ENCODE data around the gene SIL1. TPM values are rescaled to one million over a fixed set of nuclear protein-coding genes. Genes with fewer than 3 reads are reported as not detected.
"Not testable (repeated sequence)": the region's sequence is repeated elsewhere in the genome, so short reads cannot be mapped to it uniquely, and the experiment has no call there.

Gene SIL1
- total RNA-seq, 2 donors from 2014 or later, result 32.5 to 37.3 TPM

DNA sequence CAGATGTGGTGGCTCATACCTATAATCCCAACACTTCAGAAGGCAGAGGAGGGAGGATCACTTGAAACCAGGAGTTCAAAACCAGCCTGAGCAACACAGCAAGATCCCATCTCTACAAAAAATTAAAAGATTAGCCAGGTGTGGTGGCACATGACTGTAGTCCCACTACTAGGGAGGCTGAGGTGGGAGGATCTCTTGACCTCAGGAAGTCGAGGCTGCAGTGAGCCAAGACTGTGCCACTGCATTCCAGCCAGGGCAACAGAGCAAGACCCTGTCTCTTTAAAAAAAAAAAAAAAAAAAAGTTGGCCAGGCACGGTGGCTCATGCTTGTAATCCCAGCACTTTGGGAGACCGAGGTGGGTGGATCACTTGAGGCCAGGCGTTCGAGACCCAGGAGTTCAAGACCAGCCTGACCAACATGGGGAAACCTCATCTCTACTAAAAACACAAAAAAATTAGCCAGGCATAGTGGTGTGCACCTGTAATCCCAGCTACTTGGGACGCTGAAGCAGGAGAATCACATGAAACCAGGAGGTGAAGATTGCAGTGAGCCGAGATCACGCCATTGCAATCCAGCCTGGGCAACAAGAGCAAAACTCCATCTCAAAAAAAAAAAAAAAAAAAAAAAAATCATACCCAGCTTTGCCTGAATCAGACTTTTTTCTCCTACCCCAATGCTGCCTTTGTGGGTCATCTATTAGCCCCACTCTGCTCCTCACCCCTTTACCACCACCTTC, 18.2 kb downstream of the SIL1 start:
- not testable (repeated sequence) for DNase-seq; H3K9me3 Mint-ChIP-seq; H3K36me3 Mint-ChIP-seq (ENCODE audit: insufficient read depth in 2 of 2); H3K4me3 Mint-ChIP-seq; H3K27ac Mint-ChIP-seq; ATAC-seq (replicated peaks in 1 of 2); H3K27me3 Mint-ChIP-seq (ENCODE audit: low read depth)
- H3K4me1 Mint-ChIP-seq (ENCODE audit: low read depth), result peaks cover 27% of the 10 kb centered on the region

DNA sequence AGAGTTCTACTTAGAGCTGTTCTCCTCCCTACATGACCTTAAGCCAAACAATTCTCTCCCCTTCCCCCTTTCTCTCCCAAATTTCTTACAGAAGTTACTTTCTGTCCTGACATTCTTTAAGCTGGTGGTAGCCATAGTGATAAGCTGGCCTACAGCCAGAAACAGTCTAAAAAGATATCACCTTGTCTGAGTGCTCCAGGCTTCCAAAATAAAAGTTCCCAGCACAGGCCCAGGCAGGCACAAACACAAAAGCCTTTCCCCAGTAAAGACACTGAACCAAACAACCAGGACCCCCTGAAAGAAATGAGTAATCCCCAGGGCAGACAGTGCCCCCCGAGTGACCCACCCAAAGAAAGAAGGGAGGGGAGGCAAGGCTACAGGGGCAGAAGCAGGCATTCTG, 19.2 kb downstream of the SIL1 start:
- no peak for ATAC-seq (replicated peaks in 1 of 2)
- Mint-ChIP-seq H3K27me3 (ENCODE audit: low read depth) (no peaks in the 10 kb centered on the region), H3K36me3 (ENCODE audit: insufficient read depth in 2 of 2) (peaks cover 0 to 3% of the 10 kb centered on the region in 2 donors), H3K9me3 (no peaks in the 10 kb centered on the region), H3K4me3 (no peak overlapping the region), H3K4me1 (ENCODE audit: low read depth) (peaks cover 27% of the 10 kb centered on the region), H3K27ac (no peak overlapping the region)
- DNase-seq, result no peak

GRCh38 chr5:139178589-139178917, 19.6 kb downstream of the SIL1 start:
- no peak overlapping the region for H3K27ac Mint-ChIP-seq
- peaks cover 2 to 3% of the 10 kb centered on the region in 2 donors for H3K36me3 Mint-ChIP-seq (ENCODE audit: insufficient read depth in 2 of 2)
- H3K9me3 Mint-ChIP-seq, result no peaks in the 10 kb centered on the region

DNA sequence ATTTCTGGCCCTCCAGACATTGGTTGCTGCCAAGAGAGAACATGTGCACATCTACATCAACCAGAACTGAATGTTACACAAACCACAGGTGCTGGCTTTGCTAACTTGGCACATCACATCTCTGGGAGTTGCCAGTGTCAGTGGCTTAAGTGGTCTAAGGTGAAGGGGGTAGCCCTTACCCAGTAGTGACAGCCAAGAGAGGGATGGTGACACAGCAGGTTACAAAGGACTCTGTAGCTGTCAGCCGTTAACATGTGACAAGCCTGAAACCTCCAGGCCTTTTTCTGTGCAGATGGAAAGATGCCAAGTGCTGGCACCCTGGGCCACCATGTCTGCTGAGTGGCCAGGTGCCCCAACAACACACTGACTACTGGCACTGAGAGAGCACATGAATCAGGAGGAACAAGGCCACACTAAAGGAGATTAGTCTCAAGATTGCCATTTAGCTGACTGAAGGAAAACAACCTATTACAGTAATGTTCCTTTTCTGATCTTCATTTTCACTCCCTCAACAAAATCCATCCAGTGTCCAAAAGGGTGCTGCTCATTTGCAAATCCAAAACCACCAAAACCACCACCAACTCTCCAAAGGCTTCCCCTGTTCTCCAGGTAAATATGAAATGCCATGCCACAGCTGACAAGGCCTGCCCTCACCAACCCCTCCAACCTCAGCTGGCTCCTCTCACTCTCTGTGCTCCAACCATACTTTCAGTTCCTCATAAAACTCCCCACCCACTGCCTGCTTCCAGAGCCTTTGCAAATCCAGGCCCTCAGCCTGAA, 20.2 kb downstream of the SIL1 start:
- DNase-seq, result no peak
- Mint-ChIP-seq H3K36me3 (ENCODE audit: insufficient read depth in 2 of 2) (peaks cover 2 to 3% of the 10 kb centered on the region in 2 donors), H3K27me3 (ENCODE audit: low read depth) (no peaks in the 10 kb centered on the region), H3K9me3 (no peaks in the 10 kb centered on the region), H3K4me1 (ENCODE audit: low read depth) (peaks cover 27% of the 10 kb centered on the region), H3K4me3 (no peak overlapping the region), H3K27ac (no peak overlapping the region)
- ATAC-seq (replicated peaks in 1 of 2), result peak in 1 of 2 donors; percentile 38

More at GRCh38 chr5:139178589-139178917, 19.6 kb downstream of the SIL1 start:
- no peak for ATAC-seq (replicated peaks in 1 of 2)
- H3K27me3 Mint-ChIP-seq (ENCODE audit: low read depth), result no peaks in the 10 kb centered on the region
- H3K4me1 Mint-ChIP-seq (ENCODE audit: low read depth), result peaks cover 27% of the 10 kb centered on the region
- no peak for DNase-seq
- no peak overlapping the region for H3K4me3 Mint-ChIP-seq

GRCh38 chr5:139177281-139177680, 20.9 kb downstream of the SIL1 start:
- H3K27ac Mint-ChIP-seq; H3K4me3 Mint-ChIP-seq; H3K9me3 Mint-ChIP-seq; H3K36me3 Mint-ChIP-seq (ENCODE audit: insufficient read depth in 2 of 2); DNase-seq; H3K27me3 Mint-ChIP-seq (ENCODE audit: low read depth); ATAC-seq (replicated peaks in 1 of 2): not testable (repeated sequence)
- H3K4me1 Mint-ChIP-seq (ENCODE audit: low read depth), result peaks cover 25% of the 10 kb centered on the region

DNA sequence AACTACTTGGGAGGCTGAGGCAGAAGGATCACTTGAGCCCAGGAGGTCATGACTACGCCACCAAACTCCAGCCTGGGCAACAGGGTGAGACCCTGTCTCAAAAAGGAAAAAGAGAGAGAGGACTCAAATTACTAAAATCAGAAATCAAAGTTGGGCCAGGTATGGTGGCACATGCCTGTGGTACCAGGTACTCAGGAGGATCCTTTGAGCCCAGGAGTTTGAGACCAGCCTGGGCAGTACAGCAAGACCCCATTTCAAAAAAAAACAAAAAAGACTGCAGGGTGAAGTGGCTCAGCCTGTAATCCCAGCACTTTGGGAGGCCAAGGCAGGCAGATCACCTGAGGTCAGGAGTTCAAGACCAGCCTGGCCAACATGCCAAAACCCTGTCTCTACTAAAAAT, 23.8 kb downstream of the SIL1 start:
- H3K27me3 Mint-ChIP-seq (ENCODE audit: low read depth), result not testable (repeated sequence)
- peaks cover 14% of the 10 kb centered on the region for H3K4me1 Mint-ChIP-seq (ENCODE audit: low read depth)

GRCh38 chr5:139171779-139172404, 26.3 kb downstream of the SIL1 start:
- Mint-ChIP-seq H3K9me3 (peaks cover 3 to 8% of the 10 kb centered on the region in 2 donors), H3K36me3 (ENCODE audit: insufficient read depth in 2 of 2) (peaks cover 6 to 9% of the 10 kb centered on the region in 2 donors), H3K4me1 (ENCODE audit: low read depth) (no peaks in the 10 kb centered on the region), H3K27me3 (ENCODE audit: low read depth) (no peaks in the 10 kb centered on the region), H3K4me3 (no peak overlapping the region), H3K27ac (peak overlapping the region; percentile 7)
- no peak for DNase-seq
- ATAC-seq (replicated peaks in 1 of 2), result no peak

More for the DNA sequence above, 23.8 kb downstream of the SIL1 start:
- not testable (repeated sequence) for H3K4me3 Mint-ChIP-seq; H3K36me3 Mint-ChIP-seq (ENCODE audit: insufficient read depth in 2 of 2); H3K27ac Mint-ChIP-seq; DNase-seq; ATAC-seq (replicated peaks in 1 of 2); H3K9me3 Mint-ChIP-seq

GRCh38 chr5:139167952-139168720, 30.0 kb downstream of the SIL1 start:
- Mint-ChIP-seq H3K36me3 (ENCODE audit: insufficient read depth in 2 of 2) (peaks cover 4 to 7% of the 10 kb centered on the region in 2 donors), H3K27ac (no peak overlapping the region), H3K27me3 (ENCODE audit: low read depth) (no peaks in the 10 kb centered on the region), H3K4me1 (ENCODE audit: low read depth) (peaks cover 8% of the 10 kb centered on the region), H3K4me3 (no peak overlapping the region), H3K9me3 (peaks cover 3 to 8% of the 10 kb centered on the region in 2 donors)
- DNase-seq (no peak), ATAC-seq (replicated peaks in 1 of 2) (no peak)

- Mint-ChIP-seq H3K4me1 (ENCODE audit: low read depth) (peaks cover 13% of the 10 kb centered on the region), H3K36me3 (ENCODE audit: insufficient read depth in 2 of 2) (peaks cover 4 to 7% of the 10 kb centered on the region in 2 donors), H3K27me3 (ENCODE audit: low read depth) (no peaks in the 10 kb centered on the region), H3K4me3 (no peak overlapping the region), H3K9me3 (peaks cover 3 to 6% of the 10 kb centered on the region in 2 donors), H3K27ac (no peak overlapping the region)
- ATAC-seq (replicated peaks in 1 of 2) (no peak), DNase-seq (no peak)
These were observed 30.6 kb downstream of the SIL1 start for GRCh38 chr5:139167533-139167932.

GRCh38 chr5:139167063-139167462, 31.1 kb downstream of the SIL1 start:
- no peak overlapping the region for H3K4me3 Mint-ChIP-seq
- DNase-seq (no peak), ATAC-seq (replicated peaks in 1 of 2) (no peak)
- peaks cover 3 to 6% of the 10 kb centered on the region in 2 donors for H3K36me3 Mint-ChIP-seq (ENCODE audit: insufficient read depth in 2 of 2)
- H3K27ac Mint-ChIP-seq, result no peak overlapping the region
- peaks cover 13% of the 10 kb centered on the region for H3K4me1 Mint-ChIP-seq (ENCODE audit: low read depth)
- peaks cover 3 to 5% of the 10 kb centered on the region in 2 donors for H3K9me3 Mint-ChIP-seq
- no peaks in the 10 kb centered on the region for H3K27me3 Mint-ChIP-seq (ENCODE audit: low read depth)

DNA sequence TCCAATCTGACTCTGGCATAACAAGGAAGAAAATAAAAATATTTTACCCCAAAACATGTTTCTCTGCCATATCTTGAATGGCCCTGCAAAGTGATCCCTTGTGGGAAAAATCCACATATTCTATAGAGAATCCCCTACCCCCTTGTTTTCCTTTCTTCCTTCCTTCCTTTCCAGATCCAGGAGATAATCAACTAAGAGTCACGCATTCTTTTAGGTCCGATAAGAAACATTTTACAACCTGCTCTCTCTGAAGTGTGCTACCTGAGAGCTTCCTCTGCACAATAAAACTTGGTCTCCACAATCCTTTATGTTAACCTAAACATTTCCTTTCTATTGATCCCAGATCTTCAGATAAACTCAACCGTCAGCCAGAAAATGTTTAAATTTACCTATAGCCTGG, 33.3 kb downstream of the SIL1 start:
- not testable (repeated sequence) for H3K4me3 Mint-ChIP-seq; ATAC-seq (replicated peaks in 1 of 2)
- peaks cover 13% of the 10 kb centered on the region for H3K4me1 Mint-ChIP-seq (ENCODE audit: low read depth)

DNA sequence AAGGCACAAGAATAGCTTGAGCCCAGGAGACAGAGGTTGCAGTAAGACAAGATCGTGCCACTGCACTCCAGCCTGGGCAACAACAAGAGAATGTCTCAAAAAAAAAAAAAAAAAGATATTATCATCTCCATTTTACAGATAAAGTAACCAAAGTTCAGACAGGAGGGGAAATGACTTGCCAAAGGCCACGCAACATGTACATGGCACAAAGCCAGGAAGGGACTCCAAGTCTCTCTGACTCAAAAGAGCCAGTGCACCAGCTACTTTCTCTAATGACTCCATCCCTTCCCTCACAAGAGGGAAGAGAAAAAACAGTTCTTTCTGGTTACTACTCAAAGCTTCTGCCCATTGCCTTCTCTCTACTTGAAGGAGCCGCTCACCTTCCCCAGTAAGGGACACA, 34.1 kb downstream of the SIL1 start:
- no peak overlapping the region for H3K4me3 Mint-ChIP-seq
- H3K4me1 Mint-ChIP-seq (ENCODE audit: low read depth), result peaks cover 13% of the 10 kb centered on the region
- H3K36me3 Mint-ChIP-seq (ENCODE audit: insufficient read depth in 2 of 2), result no peaks in the 10 kb centered on the region
- no peaks in the 10 kb centered on the region for H3K27me3 Mint-ChIP-seq (ENCODE audit: low read depth)
- ATAC-seq (replicated peaks in 1 of 2), result peak in 1 of 2 donors; percentile 52
- H3K27ac Mint-ChIP-seq, result no peak overlapping the region
- H3K9me3 Mint-ChIP-seq, result no peaks in the 10 kb centered on the region
- DNase-seq, result peak; percentile 9 to 17

More for the DNA sequence above, 33.3 kb downstream of the SIL1 start:
- H3K9me3 Mint-ChIP-seq; H3K27me3 Mint-ChIP-seq (ENCODE audit: low read depth); H3K36me3 Mint-ChIP-seq (ENCODE audit: insufficient read depth in 2 of 2); DNase-seq; H3K27ac Mint-ChIP-seq: not testable (repeated sequence)
